K562 (cell line): ENCODE measurements around the gene VPS35L. TPM values are rescaled to one million over a fixed set of nuclear protein-coding genes. Genes with fewer than 3 reads are reported as not detected.
A peak's percentile ranks its signal among the peaks of the same experiment; 100 is the strongest.

Experiments
- CBFA2T3 ChIP-seq: fragments of 450-650 bp; IDR thresholded peaks from 2 replicates; pipeline ENCODE4 v1.6.1; 2017
- FOS ChIP-seq: IDR thresholded peaks from 3 replicates; pipeline ENCODE4 v1.6.1; 2011; ENCODE audit not compliant: insufficient read length; ENCODE audit errors: extremely low read depth
- KAT2B ChIP-seq: IDR thresholded peaks from one replicate; pipeline ENCODE4 v1.6.1; 2012; ENCODE audit warnings: low read depth, mild to moderate bottlenecking, control low read depth, inconsistent platforms, low read length, moderate library complexity
- MLX ChIP-seq, 2 experiments: fragments of 450-650 bp in 1 of 2; sonication (generic) in 1 of 2; formaldehyde crosslinking; conservative IDR thresholded peaks; 2 replicates each; pipeline versions ENCODE4 v1.4.0 to v1.8.1; 2020 to 2022; ENCODE audit warnings: mild to moderate bottlenecking in 1 of 2, missing genetic modification reagents in 1 of 2
- MNT ChIP-seq, 2 experiments: fragments of 450-650 bp; conservative IDR thresholded peaks; 2 replicates each; pipeline ENCODE4 v1.6.1; 2017; ENCODE audit warnings: mild to moderate bottlenecking in 2 of 2, moderate library complexity in 2 of 2
- NR3C1 ChIP-seq: sonication (generic); formaldehyde crosslinking; IDR thresholded peaks from 2 replicates; pipeline ENCODE4 v1.8.1; 2022; ENCODE audit warnings: missing genetic modification reagents
- PHF21A ChIP-seq: fragments of 450-650 bp; IDR thresholded peaks from 2 replicates; pipeline ENCODE4 v1.6.1; 2017; ENCODE audit warnings: low read depth, borderline replicate concordance
- RBM22 ChIP-seq: fragments of 200-400 bp; formaldehyde crosslinking; IDR thresholded peaks from 2 replicates; pipeline ENCODE4 v1.6.1; 2018; ENCODE audit warnings: low read length, low read depth; ENCODE audit not compliant: poor library complexity, severe bottlenecking
- RBM25 ChIP-seq: fragments of 200-400 bp; formaldehyde crosslinking; IDR thresholded peaks from 2 replicates; pipeline ENCODE4 v1.6.1; 2018; ENCODE audit warnings: low read length, low read depth, moderate library complexity; ENCODE audit not compliant: severe bottlenecking
- SAP30 ChIP-seq: fragments of 200-600 bp; sonication (generic); IDR thresholded peaks from 2 replicates; pipeline ENCODE4 v1.6.1; 2012; ENCODE audit warnings: borderline replicate concordance, low read depth, mild to moderate bottlenecking, moderate library complexity, low read length, control low read depth, inconsistent platforms; ENCODE audit not compliant: insufficient read depth, poor library complexity, severe bottlenecking
- TBP ChIP-seq: optimal IDR thresholded peaks from 2 replicates; pipeline ENCODE3; 2011; ENCODE audit warnings: low read depth, low read length, improper control_type of control experiment
- TCFL5 ChIP-seq: fragments of 250-450 bp; sonication (Bioruptor Pico); conservative IDR thresholded peaks from 2 replicates; pipeline ENCODE4 v1.6.1; 2021; ENCODE audit warnings: mild to moderate bottlenecking, moderate library complexity, matching md5 sums
- THAP12 ChIP-seq: fragments of 250-450 bp; sonication (Bioruptor Pico); IDR thresholded peaks from 2 replicates; pipeline ENCODE4 v1.9.0; 2021; ENCODE audit warnings: mild to moderate bottlenecking, inconsistent platforms
- ZBTB43 ChIP-seq: sonication (generic); formaldehyde crosslinking; IDR thresholded peaks from 2 replicates; pipeline ENCODE4 v1.8.0; 2023; ENCODE audit warnings: mild to moderate bottlenecking, missing genetic modification reagents
- ZFP36 ChIP-seq: fragments of 150-350 bp; IDR thresholded peaks from 2 replicates; pipeline ENCODE4 v1.6.1; 2018; ENCODE audit warnings: low read length, low read depth; ENCODE audit not compliant: partially characterized antibody
- ZNF717 ChIP-seq: fragments of 250-450 bp; sonication (Bioruptor Pico); IDR thresholded peaks from 2 replicates; pipeline ENCODE4 v1.5.0; 2021
- ZNF740 ChIP-seq, 3 experiments: fragments of 200-800 bp in 1 of 3; sonication (Bioruptor generic) in 1 of 3; sonication (generic) in 1 of 3; formaldehyde crosslinking in 1 of 3; IDR thresholded peaks; 2 replicates each; pipeline versions ENCODE4 v1.6.1 to v1.8.0; 2016 to 2022; ENCODE audit warnings: mild to moderate bottlenecking in 2 of 3, missing compliant biosample characterization in 2 of 3, missing genetic modification characterization in 2 of 3, missing genetic modification reagents in 1 of 3
- polyA plus RNA-seq, 8 experiments: library from polyadenylated mRNA; depleted of rRNA in 4 of 8; stranded (reverse) in 5 of 8; unstranded in 3 of 8; fragments of >200 nt; fragmentation: Nextera tagmentation in 2 of 8; fragmentation: Illumina TruSeq in 1 of 8; extraction: Ambion mirVana in 2 of 8; extraction: Trizol in 1 of 8; gene quantifications; 2 replicates each; pipeline versions ENCODE4 v1.2.1 to v1.2.3, GENCODE V29; 2011 to 2014; ENCODE audit warnings: inconsistent platforms in 1 of 8, missing spikeins in 1 of 8
- total RNA-seq, 7 experiments: library from RNA; depleted of rRNA in 6 of 7; stranded (reverse); fragments of >200 nt in 6 of 7; fragmentation: Illumina TruSeq in 2 of 7; extraction: Trizol in 2 of 7; gene quantifications; 2 replicates each; pipeline versions ENCODE4 v1.2.1 to v1.2.3, GENCODE V29; 2011 to 2021; ENCODE audit warnings: low replicate concordance in 1 of 7

VPS35L gene
- total and polyA plus RNA-seq, 9 of the 15 experiments (the other 6 are each of a cell fraction or from before 2014, with no cell fraction given) = 10.2 to 30.4 (median 20.1) TPM

- TF ChIP-seq PHF21A = no peak
- TF ChIP-seq RBM22 = no peak
- no peak for TF ChIP-seq NR3C1 (CRISPR knock-in tag)
- TF ChIP-seq THAP12 (CRISPR knock-in tag) = peak; percentile 49; the same call in 1 of the 2 replicates
- TF ChIP-seq CBFA2T3 = no peak
- peak; percentile 73 for TF ChIP-seq TBP
- no peak for TF ChIP-seq ZBTB43 (CRISPR knock-in tag)
- peak in 1 of 2 experiments; percentile 36; a peak in 1 of 4 replicates for TF ChIP-seq MNT (conservative IDR thresholded peaks at IDR 0.05)
- peak; percentile 65 for TF ChIP-seq RBM25
- no peak for TF ChIP-seq MLX (CRISPR knock-in tag; conservative IDR thresholded peaks at IDR 0.05)
- no peak for TF ChIP-seq KAT2B
- peak; percentile 47 for TF ChIP-seq FOS
- TF ChIP-seq TCFL5 (CRISPR knock-in tag) = no peak
- peak; percentile 74 for TF ChIP-seq SAP30
- peak; percentile 54; the same call in 1 of the 2 replicates for TF ChIP-seq ZNF740 (CRISPR knock-in tag; IDR thresholded peaks at IDR 0.05)
- no peak for TF ChIP-seq ZNF740 (tag; IDR thresholded peaks at IDR 0.05)
- TF ChIP-seq ZNF717 (CRISPR knock-in tag) = no peak
- TF ChIP-seq ZFP36 = no peak
Measured at GRCh38 chr16:19521471-19522396, 33.8 kb upstream of the VPS35L start, which contains the start of gene GDE1 (continued).
